ENCODE data around the gene SCN3A. TPM values are rescaled to one million over a fixed set of nuclear protein-coding genes. Genes with fewer than 3 reads are reported as not detected.

The SCN3A gene
- polyA plus RNA-seq, 1 donor (not counting 4 experiments of a cell fraction or from before 2014, with no cell fraction given) = 0.01 TPM

GRCh38 chr2:165149439-165149838 lies 54.4 kb downstream of the SCN3A start:
- Histone ChIP-seq H4K20me1 (ENCODE audit: control insufficient read depth, extremely low read depth, insufficient read depth, low read length) (no peaks in the 10 kb centered on the region), H3K27me3 (ENCODE audit: control insufficient read depth, extremely low read depth, insufficient read depth, low read length) (no peaks in the 10 kb centered on the region), H3K36me3 (ENCODE audit: control insufficient read depth in 2 of 2, extremely low read depth in 1 of 2, insufficient read depth in 2 of 2, low read length in 2 of 2) (no peaks in the 10 kb centered on the region), H2AFZ (ENCODE audit: control insufficient read depth, low read length) (no peak overlapping the region), H3K9ac (ENCODE audit: control insufficient read depth, extremely low read depth, insufficient read depth, low read length) (no peak overlapping the region), H3K4me1 (ENCODE audit: control insufficient read depth, extremely low read depth, insufficient read depth, low read length) (no peaks in the 10 kb centered on the region), H3K9me3 (ENCODE audit: control insufficient read depth, low read depth, low read length) (no peaks in the 10 kb centered on the region), H3K79me2 (ENCODE audit: control insufficient read depth, insufficient read depth, low read length) (no peaks in the 10 kb centered on the region), H3K4me3 (ENCODE audit: control insufficient read depth in 2 of 3, extremely low read depth in 1 of 3, insufficient read depth in 2 of 3, low read depth in 1 of 3, low read length in 3 of 3) (no peak overlapping the region), H3K27ac (ENCODE audit: control insufficient read depth, insufficient read depth, low read length) (no peak overlapping the region), H3K9me1 (ENCODE audit: control insufficient read depth, extremely low read depth, insufficient read depth, low read length) (no peaks in the 10 kb centered on the region), H3K4me2 (ENCODE audit: control insufficient read depth, extremely low read depth, insufficient read depth, low read depth, low read length) (no peak overlapping the region)
- TF ChIP-seq, protein P1, sequence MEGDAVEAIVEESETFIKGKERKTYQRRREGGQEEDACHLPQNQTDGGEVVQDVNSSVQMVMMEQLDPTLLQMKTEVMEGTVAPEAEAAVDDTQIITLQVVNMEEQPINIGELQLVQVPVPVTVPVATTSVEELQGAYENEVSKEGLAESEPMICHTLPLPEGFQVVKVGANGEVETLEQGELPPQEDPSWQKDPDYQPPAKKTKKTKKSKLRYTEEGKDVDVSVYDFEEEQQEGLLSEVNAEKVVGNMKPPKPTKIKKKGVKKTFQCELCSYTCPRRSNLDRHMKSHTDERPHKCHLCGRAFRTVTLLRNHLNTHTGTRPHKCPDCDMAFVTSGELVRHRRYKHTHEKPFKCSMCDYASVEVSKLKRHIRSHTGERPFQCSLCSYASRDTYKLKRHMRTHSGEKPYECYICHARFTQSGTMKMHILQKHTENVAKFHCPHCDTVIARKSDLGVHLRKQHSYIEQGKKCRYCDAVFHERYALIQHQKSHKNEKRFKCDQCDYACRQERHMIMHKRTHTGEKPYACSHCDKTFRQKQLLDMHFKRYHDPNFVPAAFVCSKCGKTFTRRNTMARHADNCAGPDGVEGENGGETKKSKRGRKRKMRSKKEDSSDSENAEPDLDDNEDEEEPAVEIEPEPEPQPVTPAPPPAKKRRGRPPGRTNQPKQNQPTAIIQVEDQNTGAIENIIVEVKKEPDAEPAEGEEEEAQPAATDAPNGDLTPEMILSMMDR (optimal IDR thresholded peaks at IDR 0.05 in 1 of 3, IDR thresholded peaks at IDR 0.05 in 1 of 3, conservative IDR thresholded peaks at IDR 0.05 in 1 of 3; ENCODE audit: extremely low read depth in 1 of 3, insufficient read depth in 2 of 3, low read length in 3 of 3) = no peak
- TF ChIP-seq EZH2 (IDR thresholded peaks at IDR 0.05; ENCODE audit: low read length) = no peak
- FAIRE-seq = no peak
- no peak for DNase-seq (ENCODE audit: low read depth, low spot score)
- dilution Hi-C loops (cut with MboI; ENCODE audit: extremely low pct_ligation_motif_present, low sequenced_read_pairs) = no loop called here

- H3K9me1 ChIP-seq (ENCODE audit: control insufficient read depth, extremely low read depth, insufficient read depth, low read length) = no peaks in the 10 kb centered on the region
- no peak for DNase-seq (ENCODE audit: low read depth, low spot score)
- H3K4me2 ChIP-seq (ENCODE audit: control insufficient read depth, extremely low read depth, insufficient read depth, low read depth, low read length) = no peak overlapping the region
- no peaks in the 10 kb centered on the region for H3K4me1 ChIP-seq (ENCODE audit: control insufficient read depth, extremely low read depth, insufficient read depth, low read length)
- no peak overlapping the region for H2AFZ ChIP-seq (ENCODE audit: control insufficient read depth, low read length)
- no peak overlapping the region for H3K27ac ChIP-seq (ENCODE audit: control insufficient read depth, insufficient read depth, low read length)
- no peak overlapping the region for H3K9ac ChIP-seq (ENCODE audit: control insufficient read depth, extremely low read depth, insufficient read depth, low read length)
- H3K27me3 ChIP-seq (ENCODE audit: control insufficient read depth, extremely low read depth, insufficient read depth, low read length) = no peaks in the 10 kb centered on the region
- dilution Hi-C loops (cut with MboI; ENCODE audit: extremely low pct_ligation_motif_present, low sequenced_read_pairs) = no loop called here
- H3K9me3 ChIP-seq (ENCODE audit: control insufficient read depth, low read depth, low read length) = no peaks in the 10 kb centered on the region
- FAIRE-seq = no peak
- no peak overlapping the region for H3K4me3 ChIP-seq (ENCODE audit: control insufficient read depth in 2 of 3, extremely low read depth in 1 of 3, insufficient read depth in 2 of 3, low read depth in 1 of 3, low read length in 3 of 3)
- no peaks in the 10 kb centered on the region for H3K36me3 ChIP-seq (ENCODE audit: control insufficient read depth in 2 of 2, extremely low read depth in 1 of 2, insufficient read depth in 2 of 2, low read length in 2 of 2)
- TF ChIP-seq, protein P1 (optimal IDR thresholded peaks at IDR 0.05 in 1 of 3, IDR thresholded peaks at IDR 0.05 in 1 of 3, conservative IDR thresholded peaks at IDR 0.05 in 1 of 3; ENCODE audit: extremely low read depth in 1 of 3, insufficient read depth in 2 of 3, low read length in 3 of 3) = no peak
- no peak for TF ChIP-seq EZH2 (IDR thresholded peaks at IDR 0.05; ENCODE audit: low read length)
- no peaks in the 10 kb centered on the region for H3K79me2 ChIP-seq (ENCODE audit: control insufficient read depth, insufficient read depth, low read length)
- H4K20me1 ChIP-seq (ENCODE audit: control insufficient read depth, extremely low read depth, insufficient read depth, low read length) = no peaks in the 10 kb centered on the region
Measured at GRCh38 chr2:165147186-165148045, 56.4 kb downstream of the SCN3A start.
